Measurements from ENCODE around the gene SYT1.

GRCh38 chr12:79161249-79161934, 296.8 kb downstream of the SYT1 start:
- TF ChIP-seq, protein P1, sequence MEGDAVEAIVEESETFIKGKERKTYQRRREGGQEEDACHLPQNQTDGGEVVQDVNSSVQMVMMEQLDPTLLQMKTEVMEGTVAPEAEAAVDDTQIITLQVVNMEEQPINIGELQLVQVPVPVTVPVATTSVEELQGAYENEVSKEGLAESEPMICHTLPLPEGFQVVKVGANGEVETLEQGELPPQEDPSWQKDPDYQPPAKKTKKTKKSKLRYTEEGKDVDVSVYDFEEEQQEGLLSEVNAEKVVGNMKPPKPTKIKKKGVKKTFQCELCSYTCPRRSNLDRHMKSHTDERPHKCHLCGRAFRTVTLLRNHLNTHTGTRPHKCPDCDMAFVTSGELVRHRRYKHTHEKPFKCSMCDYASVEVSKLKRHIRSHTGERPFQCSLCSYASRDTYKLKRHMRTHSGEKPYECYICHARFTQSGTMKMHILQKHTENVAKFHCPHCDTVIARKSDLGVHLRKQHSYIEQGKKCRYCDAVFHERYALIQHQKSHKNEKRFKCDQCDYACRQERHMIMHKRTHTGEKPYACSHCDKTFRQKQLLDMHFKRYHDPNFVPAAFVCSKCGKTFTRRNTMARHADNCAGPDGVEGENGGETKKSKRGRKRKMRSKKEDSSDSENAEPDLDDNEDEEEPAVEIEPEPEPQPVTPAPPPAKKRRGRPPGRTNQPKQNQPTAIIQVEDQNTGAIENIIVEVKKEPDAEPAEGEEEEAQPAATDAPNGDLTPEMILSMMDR (conservative IDR thresholded peaks at IDR 0.05; ENCODE audit: low read length), result no peak
- no peak for TF ChIP-seq EZH2phosphoT487 (IDR thresholded peaks at IDR 0.05; ENCODE audit: borderline replicate concordance, low read depth, low read length)

All from OCI-LY7 (cell line).